Measurements from ENCODE around the gene TUBB4B. TPM values are rescaled to one million over a fixed set of nuclear protein-coding genes. Genes with fewer than 3 reads are reported as not detected.

TUBB4B gene
- polyA plus RNA-seq, 6 donors from 2014 or later, result 22.7 to 53.2 (median 40.2) TPM

- H3K27ac Mint-ChIP-seq, result no peak overlapping the region
- peaks cover 5 to 8% of the 10 kb centered on the region in 2 donors for H3K36me3 Mint-ChIP-seq
- H3K4me1 Mint-ChIP-seq, result peaks cover 44 to 56% (median 49%) of the 10 kb centered on the region in 3 donors
- no peaks in the 10 kb centered on the region for H3K27me3 Mint-ChIP-seq
- no peak for DNase-seq
- no peak overlapping the region for H3K4me3 Mint-ChIP-seq
- H3K9me3 Mint-ChIP-seq, result no peaks in the 10 kb centered on the region
- no peak for ATAC-seq (ENCODE audit: low read depth in 2 of 2)
Observed at GRCh38 chr9:137272241-137273094, 31.4 kb downstream of the TUBB4B start.

GRCh38 chr9:137273095-137273490, 32.0 kb downstream of the TUBB4B start:
- ATAC-seq (ENCODE audit: low read depth in 2 of 2) (no peak), DNase-seq (no peak)
- H3K4me3 Mint-ChIP-seq, result no peak overlapping the region
- H3K9me3 Mint-ChIP-seq, result no peaks in the 10 kb centered on the region
- peaks cover 43 to 55% (median 43%) of the 10 kb centered on the region in 3 donors for H3K4me1 Mint-ChIP-seq
- no peaks in the 10 kb centered on the region for H3K27me3 Mint-ChIP-seq
- H3K36me3 Mint-ChIP-seq, result peaks cover 5 to 8% of the 10 kb centered on the region in 2 donors
- H3K27ac Mint-ChIP-seq, result no peak overlapping the region

GRCh38 chr9:137273611-137274320, 32.7 kb downstream of the TUBB4B start:
- Mint-ChIP-seq H3K27me3 (no peaks in the 10 kb centered on the region), H3K36me3 (peaks cover 2 to 3% of the 10 kb centered on the region in 2 donors), H3K4me1 (peaks cover 36 to 50% (median 39%) of the 10 kb centered on the region in 3 donors), H3K4me3 (peak overlapping the region in 2 of 8 donors; percentile 58 to 85), H3K27ac (peak overlapping the region in 1 of 6 donors; percentile 85), H3K9me3 (no peaks in the 10 kb centered on the region)
- DNase-seq (no peak), ATAC-seq (ENCODE audit: low read depth in 2 of 2) (no peak)

- Mint-ChIP-seq H3K27ac (peak overlapping the region in 4 of 6 donors; percentile 22 to 94 (median 86)), H3K4me3 (peak overlapping the region in 6 of 8 donors; percentile 37 to 90 (median 66)), H3K27me3 (no peaks in the 10 kb centered on the region), H3K36me3 (no peaks in the 10 kb centered on the region), H3K9me3 (no peaks in the 10 kb centered on the region), H3K4me1 (peaks cover 27 to 42% (median 32%) of the 10 kb centered on the region in 3 donors)
- DNase-seq (no peak), ATAC-seq (ENCODE audit: low read depth in 2 of 2) (no peak)
Observed at GRCh38 chr9:137275203-137275587, 34.1 kb downstream of the TUBB4B start.

GRCh38 chr9:137275588-137276472, 34.7 kb downstream of the TUBB4B start:
- no peak for ATAC-seq (ENCODE audit: low read depth in 2 of 2)
- H3K27ac Mint-ChIP-seq, result peak overlapping the region in 3 of 6 donors; percentile 38 to 94 (median 85)
- H3K4me1 Mint-ChIP-seq, result peaks cover 28 to 42% (median 32%) of the 10 kb centered on the region in 3 donors
- H3K36me3 Mint-ChIP-seq, result no peaks in the 10 kb centered on the region
- no peak for DNase-seq
- no peaks in the 10 kb centered on the region for H3K27me3 Mint-ChIP-seq
- no peaks in the 10 kb centered on the region for H3K9me3 Mint-ChIP-seq
- H3K4me3 Mint-ChIP-seq, result peak overlapping the region; percentile 45 to 90 (median 68)

- H3K4me3 Mint-ChIP-seq, result peak overlapping the region; percentile 87 to 95 (median 90)
- H3K27me3 Mint-ChIP-seq, result no peaks in the 10 kb centered on the region
- DNase-seq, result no peak
- no peaks in the 10 kb centered on the region for H3K36me3 Mint-ChIP-seq
- H3K27ac Mint-ChIP-seq, result peak overlapping the region in 5 of 6 donors; percentile 89 to 96 (median 90)
- no peaks in the 10 kb centered on the region for H3K9me3 Mint-ChIP-seq
- peak in 1 of 2 donors; percentile 14 for ATAC-seq (ENCODE audit: low read depth in 2 of 2)
- peaks cover 28 to 37% (median 30%) of the 10 kb centered on the region in 3 donors for H3K4me1 Mint-ChIP-seq
Observed at GRCh38 chr9:137276473-137277328, 35.6 kb downstream of the TUBB4B start.

GRCh38 chr9:137277329-137278041, 36.4 kb downstream of the TUBB4B start, which contains the start of gene TOR4A:
Gene TOR4A (plus strand): TSS chr9:137277726. CDS start chr9:137278690, 964 bp downstream.
- Mint-ChIP-seq H3K4me1 (peaks cover 30 to 44% (median 38%) of the 10 kb centered on the region in 3 donors), H3K9me3 (no peaks in the 10 kb centered on the region), H3K4me3 (peak within 1 kb of the TSS; percentile 87 to 95 (median 90)), H3K27ac (peak within 1 kb of the TSS; percentile 54 to 97 (median 91)), H3K27me3 (no peaks in the 10 kb centered on the region), H3K36me3 (no peaks in the 10 kb centered on the region)
- ATAC-seq (ENCODE audit: low read depth in 2 of 2) (peak; percentile 50), DNase-seq (peak; percentile 47)

- Mint-ChIP-seq H3K4me1 (peaks cover 32 to 48% (median 45%) of the 10 kb centered on the region in 3 donors), H3K4me3 (peak overlapping the region; percentile 87 to 95 (median 90)), H3K9me3 (no peaks in the 10 kb centered on the region), H3K27ac (peak overlapping the region in 5 of 6 donors; percentile 85 to 97 (median 90)), H3K27me3 (no peaks in the 10 kb centered on the region), H3K36me3 (no peaks in the 10 kb centered on the region)
- peak; percentile 26 to 29 for ATAC-seq (ENCODE audit: low read depth in 2 of 2)
- no peak for DNase-seq
Observed at GRCh38 chr9:137278061-137278701, 37.1 kb downstream of the TUBB4B start.

- Mint-ChIP-seq H3K4me3 (peak overlapping the region in 1 of 8 donors; percentile 44), H3K27ac (no peak overlapping the region), H3K36me3 (no peaks in the 10 kb centered on the region), H3K27me3 (no peaks in the 10 kb centered on the region), H3K9me3 (no peaks in the 10 kb centered on the region), H3K4me1 (peaks cover 32 to 48% (median 47%) of the 10 kb centered on the region in 3 donors)
- ATAC-seq (ENCODE audit: low read depth in 2 of 2) (no peak), DNase-seq (no peak)
Observed at GRCh38 chr9:137278721-137279711, 37.9 kb downstream of the TUBB4B start.

- Mint-ChIP-seq H3K4me1 (peaks cover 26 to 40% (median 39%) of the 10 kb centered on the region in 3 donors), H3K27ac (no peak overlapping the region), H3K4me3 (peak overlapping the region in 7 of 8 donors; percentile 12 to 72 (median 41)), H3K36me3 (no peaks in the 10 kb centered on the region), H3K27me3 (no peaks in the 10 kb centered on the region), H3K9me3 (no peaks in the 10 kb centered on the region)
- no peak for DNase-seq
- ATAC-seq (ENCODE audit: low read depth in 2 of 2), result no peak
Observed at GRCh38 chr9:137279741-137280473, 38.8 kb downstream of the TUBB4B start.
